H9 (cell line): ENCODE measurements around the gene NEMP1. TPM values are rescaled to one million over a fixed set of nuclear protein-coding genes. Genes with fewer than 3 reads are reported as not detected.
A peak's percentile ranks its signal among the peaks of the same experiment; 100 is the strongest.

Source experiments
- DNase-seq: peaks from one replicate; pipeline ENCODE4 v3.0.0-alpha.2; 2017
- H2AFZ ChIP-seq: one replicate; pipeline ENCODE4 v1.6.1; 2013; ENCODE audit warnings: mild to moderate bottlenecking, low read length, control low read depth, moderate library complexity
- H2AK5ac ChIP-seq: 2 replicates; pipeline ENCODE4 v1.6.1; 2013; ENCODE audit warnings: low read length, control low read depth, mixed read lengths; ENCODE audit not compliant: insufficient read length
- H2BK120ac ChIP-seq: one replicate; pipeline ENCODE4 v1.6.1; 2013; ENCODE audit warnings: low read depth, mild to moderate bottlenecking, low read length, control low read depth, inconsistent platforms; ENCODE audit not compliant: poor library complexity, severe bottlenecking
- H2BK12ac ChIP-seq: 2 replicates; pipeline ENCODE4 v1.6.1; 2013; ENCODE audit warnings: low read length, control low read depth, mixed read lengths, low read depth; ENCODE audit not compliant: insufficient read length
- H2BK15ac ChIP-seq: 2 replicates; pipeline ENCODE4 v1.6.1; 2013; ENCODE audit warnings: low read depth, low read length, control low read depth
- H2BK20ac ChIP-seq: one replicate; pipeline ENCODE4 v1.6.1; 2013; ENCODE audit warnings: low read depth, mild to moderate bottlenecking, low read length, control low read depth, inconsistent platforms; ENCODE audit not compliant: poor library complexity, severe bottlenecking
- H2BK5ac ChIP-seq: 2 replicates; pipeline ENCODE4 v1.6.1; 2013; ENCODE audit warnings: low read length, control low read depth, mixed read lengths; ENCODE audit not compliant: insufficient read length
- H3K14ac ChIP-seq: 2 replicates; pipeline ENCODE4 v1.6.1; 2013; ENCODE audit warnings: low read length, control low read depth; ENCODE audit not compliant: insufficient read depth
- H3K18ac ChIP-seq: 2 replicates; pipeline ENCODE4 v1.6.1; 2013; ENCODE audit warnings: low read depth, mild to moderate bottlenecking, mixed read lengths, low read length, control low read depth; ENCODE audit not compliant: insufficient read length
- H3K23ac ChIP-seq: 2 replicates; pipeline ENCODE4 v1.6.1; 2013; ENCODE audit warnings: low read length, control low read depth, mixed read lengths, low read depth; ENCODE audit not compliant: insufficient read length
- H3K23me2 ChIP-seq: 2 replicates; pipeline ENCODE4 v1.6.1; 2013; ENCODE audit warnings: low read depth, mild to moderate bottlenecking, mixed read lengths, low read length, control low read depth; ENCODE audit not compliant: insufficient read length, poor library complexity, severe bottlenecking
- H3K27ac ChIP-seq: 2 replicates; pipeline ENCODE4 v1.5.1; 2013; ENCODE audit warnings: low read length, control low read depth, mixed read lengths, low read depth; ENCODE audit not compliant: insufficient read length
- H3K27me3 ChIP-seq: 2 replicates; pipeline ENCODE4 v1.6.1; 2013; ENCODE audit warnings: low read length, control low read depth, inconsistent platforms; ENCODE audit not compliant: insufficient read depth
- H3K4ac ChIP-seq: 2 replicates; pipeline ENCODE4 v1.6.1; 2013; ENCODE audit warnings: low read depth, mild to moderate bottlenecking, control low read depth, inconsistent platforms, low read length, moderate library complexity
- H3K4me1 ChIP-seq: 2 replicates; pipeline ENCODE4 v1.6.1; 2013; ENCODE audit warnings: low read length, control low read depth, inconsistent platforms; ENCODE audit not compliant: insufficient read depth
- H3K4me2 ChIP-seq: 2 replicates; pipeline ENCODE4 v1.6.1; 2013; ENCODE audit warnings: low read length, control low read depth, mixed read lengths; ENCODE audit not compliant: insufficient read length, insufficient read depth
- H3K56ac ChIP-seq: 2 replicates; pipeline ENCODE4 v1.6.1; 2013; ENCODE audit warnings: low read depth, mild to moderate bottlenecking, mixed read lengths, low read length, control low read depth; ENCODE audit not compliant: insufficient read length
- H3K79me1 ChIP-seq: 2 replicates; pipeline ENCODE4 v1.6.1; 2013; ENCODE audit warnings: low read depth, mild to moderate bottlenecking, moderate library complexity, low read length, control low read depth, inconsistent platforms; ENCODE audit not compliant: insufficient read depth, poor library complexity, severe bottlenecking
- H3K79me2 ChIP-seq: 2 replicates; pipeline ENCODE4 v1.6.1; 2013; ENCODE audit warnings: low read length, control low read depth, inconsistent platforms; ENCODE audit not compliant: insufficient read depth
- H3K9ac ChIP-seq: 2 replicates; pipeline ENCODE4 v1.6.1; 2013; ENCODE audit warnings: low read length, control low read depth, mixed read lengths; ENCODE audit not compliant: insufficient read length; ENCODE audit errors: extremely low read depth
- H3K9me3 ChIP-seq: one replicate; pipeline ENCODE4 v1.6.1; 2013; ENCODE audit warnings: low read depth, low read length, inconsistent platforms; ENCODE audit not compliant: control insufficient read depth
- H3T11ph ChIP-seq: one replicate; pipeline ENCODE4 v1.6.1; 2013; ENCODE audit warnings: mild to moderate bottlenecking, low read length, control low read depth, inconsistent platforms
- H4K20me1 ChIP-seq: one replicate; pipeline ENCODE4 v1.6.1; 2013; ENCODE audit not compliant: control insufficient read depth, insufficient read length, insufficient read depth
- H4K5ac ChIP-seq: 2 replicates; pipeline ENCODE4 v1.6.1; 2013; ENCODE audit warnings: low read depth, mild to moderate bottlenecking, mixed read lengths, low read length, control low read depth; ENCODE audit not compliant: insufficient read length
- H4K8ac ChIP-seq: replicated peaks from 2 replicates; pipeline ENCODE4 v1.6.1; 2013; ENCODE audit warnings: low read length, control low read depth, mixed read lengths, low read depth; ENCODE audit not compliant: insufficient read length
- H4K91ac ChIP-seq: 2 replicates; pipeline ENCODE4 v1.6.1; 2013; ENCODE audit warnings: low read depth, mild to moderate bottlenecking, moderate library complexity, mixed read lengths, low read length, control low read depth; ENCODE audit not compliant: insufficient read length
- H3K27ac Mint-ChIP-seq, 3 experiments: 2 replicates in 2 of 3; 3 replicates in 1 of 3; pipeline ENCODE4 v1.8.0; 2020 to 2021; ENCODE audit warnings: mixed read lengths in 3 of 3, mild to moderate bottlenecking in 1 of 3, moderate library complexity in 1 of 3
- H3K27me3 Mint-ChIP-seq: 2 replicates; pipeline ENCODE4 v1.8.0; 2021; ENCODE audit warnings: low read depth, mild to moderate bottlenecking, moderate library complexity, mixed read lengths
- H3K36me3 Mint-ChIP-seq, 3 experiments: 2 replicates in 2 of 3; 3 replicates in 1 of 3; pipeline ENCODE4 v1.8.0; 2020 to 2021; ENCODE audit warnings: low read depth in 3 of 3, mixed read lengths in 3 of 3; ENCODE audit not compliant: insufficient read depth in 1 of 3
- H3K4me1 Mint-ChIP-seq, 2 experiments: 2 replicates each; pipeline ENCODE4 v1.8.0; 2020; ENCODE audit warnings: mixed read lengths in 2 of 2
- H3K4me3 Mint-ChIP-seq, 2 experiments: 2 replicates in 1 of 2; 3 replicates in 1 of 2; pipeline ENCODE4 v1.8.0; 2020 to 2021; ENCODE audit warnings: mild to moderate bottlenecking in 2 of 2, mixed read lengths in 2 of 2, moderate library complexity in 1 of 2
- H3K9me3 Mint-ChIP-seq, 2 experiments: 2 replicates in 1 of 2; 3 replicates in 1 of 2; pipeline ENCODE4 v1.8.0; 2020; ENCODE audit warnings: mild to moderate bottlenecking in 2 of 2, mixed read lengths in 2 of 2, moderate library complexity in 1 of 2
- CTCF ChIP-seq: fragments of 200-600 bp; sonication (generic); conservative IDR thresholded peaks from 3 replicates; pipeline ENCODE4 v1.8.0; 2021; ENCODE audit warnings: antibody characterized with exemption, mild to moderate bottlenecking
- WGBS: extraction: QIAGEN DNeasy Blood & Tissue Kit; methylation state at CpG from one replicate; pipeline ENCODE4 v1.1.7; 2013; ENCODE audit warnings: missing lambda C conversion rate, low lambda C conversion rate, mixed read lengths; ENCODE audit not compliant: insufficient read length; ENCODE audit errors: extremely low coverage; 5-methylcytosine and 5-hydroxymethylcytosine counted together
- total RNA-seq: library from RNA; stranded (reverse); gene quantifications from 2 replicates; pipeline ENCODE4 v1.2.1, GENCODE V29; 2021

Gene NEMP1
- total RNA-seq, 1 experiment from 2014 or later, result 50.1 TPM

- Histone ChIP-seq H3K4me2 (no peak overlapping the region), H3K27ac (no peak overlapping the region), H4K91ac (no peak overlapping the region), H2AK5ac (no peak overlapping the region), H2BK12ac (no peak overlapping the region), H3K9me3 (no peaks in the 10 kb centered on the region), H3K23ac (no peak overlapping the region), H3K14ac (no peak overlapping the region), H2BK20ac (no peak overlapping the region), H2BK120ac (no peak overlapping the region), H3K79me1 (no peaks in the 10 kb centered on the region), H4K20me1 (no peaks in the 10 kb centered on the region), H3T11ph (no peak overlapping the region), H2BK5ac (no peak overlapping the region), H3K79me2 (no peaks in the 10 kb centered on the region), H3K9ac (no peak overlapping the region), H3K56ac (no peak overlapping the region), H2AFZ (no peak overlapping the region), H4K5ac (no peak overlapping the region), H2BK15ac (no peak overlapping the region), H3K18ac (no peak overlapping the region), H3K23me2 (no peaks in the 10 kb centered on the region), H3K27me3 (no peaks in the 10 kb centered on the region), H3K4ac (no peak overlapping the region), H4K8ac (no peak overlapping the region), H3K4me1 (no peaks in the 10 kb centered on the region)
- no CpG with 5 or more reads among the region's 2 CpGs for WGBS
- Mint-ChIP-seq H3K9me3 (peaks cover 0 to 2% of the 10 kb centered on the region in 2 experiments; a peak in 1 of 5 replicates), H3K36me3 (peaks cover 22 to 63% (median 62%) of the 10 kb centered on the region in 3 experiments; a peak in 6 of 7 replicates), H3K27me3 (no peaks in the 10 kb centered on the region), H3K4me1 (peaks cover 4 to 10% of the 10 kb centered on the region in 2 experiments), H3K27ac (peak overlapping the region in 1 of 3 experiments; percentile 6; a peak in 1 of 7 replicates), H3K4me3 (no peak overlapping the region)
- no peak for DNase-seq
- TF ChIP-seq CTCF, result no peak
Observed at GRCh38 chr12:57072661-57073060, 5.9 kb downstream of the NEMP1 start.
